GM21737 (cell line): ENCODE data around the gene CUTA.

Source experiments
- ATAC-seq: cut with Tn5 transposase; IDR thresholded peaks from one replicate; pipeline ENCODE4 v1.9.1; 2021; ENCODE audit warnings: mild to moderate bottlenecking, moderate library complexity; ENCODE audit not compliant: unreplicated experiment

Gene CUTA, protein sequence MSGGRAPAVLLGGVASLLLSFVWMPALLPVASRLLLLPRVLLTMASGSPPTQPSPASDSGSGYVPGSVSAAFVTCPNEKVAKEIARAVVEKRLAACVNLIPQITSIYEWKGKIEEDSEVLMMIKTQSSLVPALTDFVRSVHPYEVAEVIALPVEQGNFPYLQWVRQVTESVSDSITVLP

GRCh38 chr6:33417903-33418689, at the start of gene CUTA:
CUTA (minus strand) TSS chr6:33418107; CDS start chr6:33418000, 107 bp downstream.
- ATAC-seq, result peak; percentile 81

DNA sequence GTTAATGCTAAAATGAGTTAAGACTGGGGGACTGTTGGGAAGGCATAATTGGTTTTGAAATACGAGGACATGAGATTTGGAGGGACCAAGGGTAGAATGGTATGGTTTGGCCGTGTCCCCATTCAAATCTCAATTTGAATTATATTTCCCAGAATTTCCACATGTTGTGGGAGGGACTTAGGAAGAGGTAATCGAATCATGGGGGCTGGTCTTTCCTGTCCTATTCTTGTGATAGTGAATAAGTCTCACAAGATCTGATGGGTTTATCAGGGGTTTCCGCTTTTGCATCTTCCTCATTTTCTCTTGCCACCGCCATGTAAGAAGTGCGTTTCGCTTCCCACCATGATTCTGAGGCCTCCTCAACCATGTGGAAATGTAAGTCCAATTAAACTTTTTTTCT, 49.2 kb upstream of the CUTA start:
- no peak for ATAC-seq

DNA sequence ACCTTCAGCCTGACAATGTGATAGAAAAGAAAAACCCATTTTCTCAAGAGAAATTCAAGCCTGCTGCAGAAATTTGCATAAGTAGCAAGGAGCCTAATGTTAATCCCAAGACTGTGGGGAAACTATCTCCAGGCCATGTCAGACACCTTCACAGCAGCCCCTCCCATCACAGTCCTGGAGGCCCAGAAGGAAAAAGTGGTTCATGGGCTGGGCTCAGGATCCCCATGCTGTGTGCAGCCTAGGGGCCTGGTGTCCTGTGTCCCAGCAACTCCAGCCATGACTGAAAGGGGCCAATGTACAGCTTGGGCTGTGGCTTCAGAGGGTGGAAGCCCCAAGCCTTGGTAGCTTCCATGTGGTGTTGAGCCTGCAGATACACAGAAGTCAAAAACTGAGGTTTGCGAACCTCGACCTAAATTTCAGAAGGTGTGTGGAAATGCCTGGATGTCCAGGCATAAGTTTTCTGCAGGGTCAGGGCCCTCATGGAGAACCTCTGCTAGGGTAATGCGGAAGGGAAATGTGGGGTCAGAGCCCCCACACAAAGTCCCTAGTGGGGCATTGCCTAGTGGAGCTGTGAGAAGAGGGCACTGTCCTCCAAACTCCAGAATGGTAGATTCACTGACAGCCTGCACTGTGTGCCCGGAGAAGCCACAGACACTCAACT, 48.3 kb upstream of the CUTA start:
- no peak for ATAC-seq

DNA sequence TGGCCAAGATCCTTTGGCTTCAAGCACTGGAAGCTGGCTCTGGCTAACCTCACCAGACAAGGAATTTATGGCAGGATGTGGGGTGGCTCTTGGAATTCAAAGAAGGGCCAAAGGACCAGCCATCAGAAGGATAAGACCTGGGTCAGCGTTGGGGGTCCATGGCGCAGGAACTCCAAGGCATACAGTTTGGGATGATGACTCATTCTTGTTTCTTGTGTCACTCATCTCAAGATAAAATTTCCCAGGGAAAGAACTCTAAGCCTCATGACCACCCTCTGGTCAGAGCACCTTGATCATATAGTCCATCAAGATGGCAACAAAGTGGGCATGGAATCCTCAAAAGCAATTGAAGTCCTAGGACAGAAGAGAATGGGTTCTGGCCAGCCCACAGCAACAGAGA, 41.3 kb upstream of the CUTA start:
- no peak for ATAC-seq

- no peak for ATAC-seq
Observed at GRCh38 chr6:33458676-33459075, 40.8 kb upstream of the CUTA start.

GRCh38 chr6:33456156-33456555, 38.2 kb upstream of the CUTA start:
- ATAC-seq, result no peak

DNA sequence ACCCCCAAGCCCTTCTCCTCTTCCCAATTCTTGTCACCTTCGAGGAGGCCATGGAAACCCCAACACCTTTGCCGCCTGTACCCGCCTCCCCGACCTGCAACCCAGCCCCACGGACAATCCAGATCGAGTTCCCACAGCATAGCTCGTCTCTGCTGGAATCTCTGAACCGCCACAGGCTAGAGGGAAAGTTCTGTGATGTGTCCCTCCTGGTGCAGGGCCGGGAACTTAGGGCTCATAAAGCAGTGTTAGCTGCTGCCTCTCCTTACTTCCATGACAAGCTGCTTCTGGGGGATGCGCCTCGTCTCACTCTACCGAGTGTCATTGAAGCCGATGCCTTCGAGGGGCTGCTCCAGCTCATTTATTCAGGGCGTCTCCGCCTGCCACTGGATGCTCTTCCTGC, 37.1 kb upstream of the CUTA start:
- no peak for ATAC-seq

- peak; percentile 98 for ATAC-seq
Observed at GRCh38 chr6:33454009-33454946, 36.4 kb upstream of the CUTA start, which contains the start of gene ZBTB9. ZBTB9 (plus strand) TSS chr6:33454576; CDS start chr6:33455101, 525 bp downstream.

DNA sequence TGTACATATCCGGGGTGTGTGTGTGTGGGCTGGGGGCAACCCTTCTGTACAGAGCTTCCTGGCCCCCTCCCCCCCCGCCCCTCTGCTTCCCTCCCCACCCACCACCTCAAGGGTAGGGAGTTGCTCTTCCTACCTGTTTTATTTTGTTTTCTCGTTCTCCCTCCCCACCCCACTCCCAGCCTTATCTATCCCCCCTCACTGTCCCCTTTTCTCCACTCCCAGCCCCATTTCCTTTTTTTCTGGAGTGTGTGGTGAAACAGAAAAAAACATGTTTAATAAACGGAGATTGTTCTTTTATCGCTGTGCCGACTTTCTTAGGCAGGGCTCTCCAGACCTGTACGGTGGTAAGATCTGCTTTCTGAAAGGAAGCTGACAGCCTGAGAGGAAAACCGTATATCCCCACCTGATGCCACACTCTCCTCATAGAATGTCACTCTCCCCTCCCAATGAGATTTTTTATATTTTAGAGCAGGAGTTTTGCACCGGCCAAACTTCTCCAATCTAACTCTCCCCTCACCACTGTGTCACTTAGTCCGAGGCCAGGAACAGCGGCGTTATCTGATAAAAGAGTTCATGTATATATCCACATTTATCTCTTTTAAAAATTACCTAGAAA, 35.6 kb upstream of the CUTA start:
- no peak for ATAC-seq

DNA sequence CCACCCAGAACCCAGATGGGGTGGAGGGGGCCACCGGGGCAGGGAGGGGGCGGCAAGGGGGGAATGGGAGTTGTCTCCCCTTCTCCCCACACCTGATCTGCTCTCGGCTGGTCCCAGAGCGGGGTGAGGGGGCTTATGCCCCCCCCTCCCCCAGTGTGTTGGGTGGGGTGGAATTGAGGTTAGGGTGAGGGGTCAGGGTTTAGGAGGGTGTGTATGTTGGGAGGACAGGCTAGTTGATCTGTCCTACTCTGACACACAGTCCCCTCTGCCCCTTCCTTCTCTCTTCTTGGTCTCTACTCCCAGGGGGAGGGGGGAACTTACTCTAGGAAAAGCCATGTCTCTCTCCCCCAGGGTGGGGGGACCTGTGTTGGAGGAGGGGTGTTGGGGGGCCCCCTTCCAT, 34.6 kb upstream of the CUTA start:
- no peak for ATAC-seq

- ATAC-seq, result no peak
Observed at GRCh38 chr6:33451606-33452005, 33.7 kb upstream of the CUTA start.

- ATAC-seq, result no peak
Observed at GRCh38 chr6:33450434-33450833, 32.5 kb upstream of the CUTA start.

DNA sequence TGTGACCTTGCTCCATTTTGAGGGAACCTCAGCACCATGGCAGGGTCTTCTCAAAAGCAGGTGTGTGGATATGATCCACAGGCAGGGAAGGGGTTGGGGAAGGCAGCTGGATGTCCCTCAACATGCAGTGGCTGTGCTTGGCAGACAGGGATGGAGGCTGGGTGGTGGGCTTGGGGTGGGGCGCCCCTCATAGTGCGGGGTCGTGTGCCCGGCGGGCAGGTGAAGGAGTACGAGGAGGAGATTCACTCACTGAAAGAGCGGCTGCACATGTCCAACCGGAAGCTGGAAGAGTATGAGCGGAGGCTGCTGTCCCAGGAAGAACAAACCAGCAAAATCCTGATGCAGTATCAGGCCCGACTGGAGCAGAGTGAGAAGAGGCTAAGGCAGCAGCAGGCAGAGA, 28.4 kb upstream of the CUTA start:
- no peak for ATAC-seq

DNA sequence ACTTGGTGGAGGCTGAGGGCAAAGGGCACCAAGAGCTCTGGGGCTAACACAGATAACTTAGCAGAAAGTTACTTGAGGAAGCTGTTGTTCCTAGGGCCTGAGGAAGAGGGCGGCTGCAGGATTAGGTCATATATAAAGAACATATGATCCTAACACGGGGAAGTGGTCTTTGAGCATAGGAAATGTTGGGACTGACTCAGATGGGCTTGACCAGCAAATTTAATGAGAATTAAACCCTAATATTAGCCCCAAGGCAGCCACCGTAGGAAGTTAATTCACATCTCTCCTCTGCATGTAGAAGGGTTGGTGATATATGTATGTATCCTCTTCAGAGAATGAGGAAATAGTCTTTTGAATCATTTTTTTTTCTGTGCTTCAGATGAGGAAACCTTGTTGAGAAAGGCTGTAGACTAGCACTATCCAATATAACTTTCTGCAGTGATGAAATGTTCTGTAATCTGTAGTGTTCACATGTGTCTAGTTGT, 27.3 kb upstream of the CUTA start:
- no peak for ATAC-seq

DNA sequence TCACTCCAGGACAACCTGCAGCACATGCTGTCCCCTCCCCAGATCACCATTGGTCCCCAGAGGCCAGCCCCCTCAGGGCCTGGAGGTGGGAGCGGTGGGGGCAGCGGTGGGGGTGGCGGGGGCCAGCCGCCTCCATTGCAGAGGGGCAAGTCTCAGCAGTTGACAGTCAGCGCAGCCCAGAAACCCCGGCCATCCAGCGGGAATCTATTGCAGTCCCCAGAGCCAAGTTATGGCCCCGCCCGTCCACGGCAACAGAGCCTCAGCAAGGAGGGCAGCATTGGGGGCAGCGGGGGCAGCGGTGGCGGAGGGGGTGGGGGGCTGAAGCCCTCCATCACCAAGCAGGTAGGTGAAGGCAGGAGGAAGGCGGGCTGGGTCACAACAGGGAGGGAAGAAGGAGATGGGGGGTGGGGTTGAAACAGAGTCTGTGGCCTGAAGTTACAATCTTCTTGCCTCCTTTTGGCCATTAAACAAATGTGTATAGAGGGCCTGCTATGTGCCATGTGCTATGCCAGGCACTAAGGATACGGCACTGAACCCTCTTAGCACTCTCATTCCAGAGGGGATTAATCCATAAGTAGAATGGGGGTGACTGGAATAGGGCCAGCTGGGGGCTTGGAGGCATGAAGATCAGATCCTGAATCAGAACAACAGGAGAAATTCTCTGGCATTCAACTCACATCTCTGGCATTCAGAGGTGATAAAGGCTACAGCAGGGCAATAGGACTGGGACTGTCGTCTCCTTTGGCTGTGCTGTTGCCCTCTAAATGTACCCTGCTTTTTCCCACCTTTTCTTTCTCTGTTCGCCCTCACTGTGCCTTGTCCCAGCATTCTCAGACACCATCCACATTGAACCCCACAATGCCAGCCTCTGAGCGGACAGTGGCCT, 26.0 kb upstream of the CUTA start:
- no peak for ATAC-seq

GRCh38 chr6:33443025-33443424, 25.1 kb upstream of the CUTA start:
- ATAC-seq, result no peak

GRCh38 chr6:33442283-33442682, 24.4 kb upstream of the CUTA start:
- no peak for ATAC-seq

GRCh38 chr6:33441457-33441856, 23.6 kb upstream of the CUTA start:
- ATAC-seq, result no peak

DNA sequence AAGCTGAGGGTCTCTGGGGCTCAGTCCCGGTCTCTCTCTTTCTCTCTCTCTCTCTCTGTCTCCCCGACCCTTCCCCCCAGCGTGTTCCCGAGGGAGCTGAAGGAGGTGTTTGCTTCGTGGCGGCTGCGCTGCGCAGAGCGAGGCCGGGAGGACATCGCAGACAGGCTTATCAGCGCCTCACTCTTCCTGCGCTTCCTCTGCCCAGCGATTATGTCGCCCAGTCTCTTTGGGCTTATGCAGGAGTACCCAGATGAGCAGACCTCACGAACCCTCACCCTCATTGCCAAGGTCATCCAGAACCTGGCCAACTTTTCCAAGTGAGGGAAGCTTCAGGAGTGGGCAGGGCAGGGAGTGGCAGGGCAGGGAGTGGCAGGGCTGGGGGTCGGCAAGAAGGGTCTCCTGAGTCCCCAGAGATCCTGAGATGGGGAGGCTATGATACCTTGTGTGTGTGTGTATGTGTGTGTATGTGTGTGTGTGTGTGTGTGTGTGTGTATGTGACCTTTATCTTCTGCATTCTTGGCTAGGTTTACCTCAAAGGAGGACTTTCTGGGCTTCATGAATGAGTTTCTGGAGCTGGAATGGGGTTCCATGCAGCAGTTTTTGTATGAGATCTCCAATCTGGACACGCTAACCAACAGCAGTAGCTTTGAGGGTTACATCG, 22.9 kb upstream of the CUTA start:
- ATAC-seq, result no peak
